NB4 (cell line): ENCODE data around the gene SS18L1.

Source experiments
- POLR2A ChIP-seq: IDR thresholded peaks from 2 replicates; pipeline ENCODE4 v1.6.1; 2011; ENCODE audit warnings: mild to moderate bottlenecking; ENCODE audit not compliant: insufficient read length; ENCODE audit errors: extremely low read depth
- TF ChIP-seq, protein P1 (sequence below): IDR thresholded peaks from one replicate; pipeline ENCODE4 v1.5.1; 2012; ENCODE audit warnings: low read depth, low read length

DNA sequence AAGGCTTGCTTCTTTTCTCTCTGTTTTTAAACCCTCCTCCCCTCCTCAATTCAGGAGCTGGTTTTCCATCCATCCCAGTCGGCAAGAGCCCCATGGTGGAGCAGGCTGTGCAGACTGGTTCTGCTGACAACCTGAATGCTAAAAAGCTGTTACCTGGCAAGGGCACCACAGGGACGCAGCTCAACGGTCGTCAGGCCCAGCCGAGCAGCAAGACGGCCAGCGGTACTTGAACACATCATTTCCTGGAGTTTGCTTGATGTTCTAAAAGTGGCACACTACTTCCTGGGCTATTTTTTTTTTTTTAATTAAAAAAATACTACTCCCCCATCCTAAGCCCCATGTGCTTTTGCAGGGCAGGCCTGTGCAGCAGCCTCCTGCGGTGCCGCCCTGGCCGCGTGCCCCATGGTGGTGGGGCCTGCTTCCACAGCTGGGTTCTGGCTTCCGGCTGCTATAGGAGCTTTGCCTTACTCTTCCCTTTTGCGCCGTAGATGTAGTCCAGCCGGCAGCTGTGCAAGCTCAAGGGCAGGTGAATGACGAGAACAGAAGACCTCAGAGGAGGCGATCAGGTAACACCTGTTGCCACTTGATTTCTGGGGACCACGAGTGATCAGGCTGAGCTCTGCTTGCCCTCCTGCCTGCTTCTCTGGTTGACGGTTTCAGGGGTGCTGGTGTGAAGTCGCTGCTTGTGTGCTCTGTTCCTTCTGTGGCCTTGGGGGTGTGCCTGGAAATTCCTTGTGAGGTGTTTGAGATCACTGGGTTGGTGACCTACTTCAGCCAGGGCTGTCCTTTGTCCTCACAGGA is 13.6 kb upstream of the SS18L1 start:
- TF ChIP-seq POLR2A = no peak
- TF ChIP-seq, protein P1, sequence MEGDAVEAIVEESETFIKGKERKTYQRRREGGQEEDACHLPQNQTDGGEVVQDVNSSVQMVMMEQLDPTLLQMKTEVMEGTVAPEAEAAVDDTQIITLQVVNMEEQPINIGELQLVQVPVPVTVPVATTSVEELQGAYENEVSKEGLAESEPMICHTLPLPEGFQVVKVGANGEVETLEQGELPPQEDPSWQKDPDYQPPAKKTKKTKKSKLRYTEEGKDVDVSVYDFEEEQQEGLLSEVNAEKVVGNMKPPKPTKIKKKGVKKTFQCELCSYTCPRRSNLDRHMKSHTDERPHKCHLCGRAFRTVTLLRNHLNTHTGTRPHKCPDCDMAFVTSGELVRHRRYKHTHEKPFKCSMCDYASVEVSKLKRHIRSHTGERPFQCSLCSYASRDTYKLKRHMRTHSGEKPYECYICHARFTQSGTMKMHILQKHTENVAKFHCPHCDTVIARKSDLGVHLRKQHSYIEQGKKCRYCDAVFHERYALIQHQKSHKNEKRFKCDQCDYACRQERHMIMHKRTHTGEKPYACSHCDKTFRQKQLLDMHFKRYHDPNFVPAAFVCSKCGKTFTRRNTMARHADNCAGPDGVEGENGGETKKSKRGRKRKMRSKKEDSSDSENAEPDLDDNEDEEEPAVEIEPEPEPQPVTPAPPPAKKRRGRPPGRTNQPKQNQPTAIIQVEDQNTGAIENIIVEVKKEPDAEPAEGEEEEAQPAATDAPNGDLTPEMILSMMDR = no peak
